Activated T-cell treated with anti-CD3 and anti-CD28 coated beads, Interleukin-2, amount 50 U/mL, for 48 hours (primary cell): ENCODE results near the gene M1AP.
"Not testable (repeated sequence)": the region's sequence is repeated elsewhere in the genome, so short reads cannot be mapped to it uniquely, and the experiment has no call there.

Experiments used
- DNase-seq, 2 experiments: peaks; one replicate each; pipeline ENCODE4 v3.0.0-alpha.2; 2020

The M1AP gene

GRCh38 chr2:74562126-74562775 lies 85.9 kb downstream of the M1AP start:
- DNase-seq, result no peak

GRCh38 chr2:74561022-74561421 lies 87.1 kb downstream of the M1AP start:
- not testable (repeated sequence) for DNase-seq

- DNase-seq, result no peak
Measured at GRCh38 chr2:74560591-74560990, 87.5 kb downstream of the M1AP start.

GRCh38 chr2:74559912-74560311 lies 88.2 kb downstream of the M1AP start:
- DNase-seq, result no peak

GRCh38 chr2:74558284-74559230 lies 89.6 kb downstream of the M1AP start:
- no peak for DNase-seq

- no peak for DNase-seq
Measured at GRCh38 chr2:74556831-74557370, 91.2 kb downstream of the M1AP start.

- DNase-seq, result no peak
Measured at GRCh38 chr2:74556159-74556558, 92.0 kb downstream of the M1AP start.

GRCh38 chr2:74555610-74556103 lies 92.5 kb downstream of the M1AP start:
- DNase-seq, result no peak

GRCh38 chr2:74554820-74555531 lies 93.2 kb downstream of the M1AP start:
- DNase-seq, result peak in 1 of 2 experiments; percentile 67

GRCh38 chr2:74553892-74554819 lies 94.0 kb downstream of the M1AP start, which contains the start of the genes DOK1 and LOXL3:
TSS of gene DOK1 (plus strand) at chr2:74554720. CDS start at chr2:74554755, 35 bp downstream.
TSS of gene LOXL3 (minus strand) at chr2:74553942. CDS start at chr2:74552634, 1,308 bp downstream.
- peak; percentile 90 to 91 for DNase-seq

- no peak for DNase-seq
Measured at GRCh38 chr2:74552914-74553811, 95.0 kb downstream of the M1AP start.

- DNase-seq, result no peak
Measured at GRCh38 chr2:74551942-74552913, 95.9 kb downstream of the M1AP start.

- DNase-seq, result no peak
Measured at GRCh38 chr2:74551530-74551929, 96.6 kb downstream of the M1AP start.

GRCh38 chr2:74550231-74550630 lies 97.9 kb downstream of the M1AP start:
- no peak for DNase-seq

- DNase-seq, result peak; percentile 41 to 54
Measured at GRCh38 chr2:74548900-74549826, 99.0 kb downstream of the M1AP start.

GRCh38 chr2:74548285-74548899 lies 99.7 kb downstream of the M1AP start:
- DNase-seq, result no peak

GRCh38 chr2:74546004-74546403 lies 102.1 kb downstream of the M1AP start:
- DNase-seq, result no peak

GRCh38 chr2:74544634-74545033 lies 103.5 kb downstream of the M1AP start:
- no peak for DNase-seq
